Activated T-cell treated with anti-CD3 and anti-CD28 coated beads for 4 hours (primary cell): ENCODE results near the gene DNM2.
"Not testable (repeated sequence)": the region's sequence is repeated elsewhere in the genome, so short reads cannot be mapped to it uniquely, and the experiment has no call there.

Source experiments
- DNase-seq: peaks from one replicate; pipeline ENCODE4 v3.0.0-alpha.2; 2020

Gene DNM2

DNA sequence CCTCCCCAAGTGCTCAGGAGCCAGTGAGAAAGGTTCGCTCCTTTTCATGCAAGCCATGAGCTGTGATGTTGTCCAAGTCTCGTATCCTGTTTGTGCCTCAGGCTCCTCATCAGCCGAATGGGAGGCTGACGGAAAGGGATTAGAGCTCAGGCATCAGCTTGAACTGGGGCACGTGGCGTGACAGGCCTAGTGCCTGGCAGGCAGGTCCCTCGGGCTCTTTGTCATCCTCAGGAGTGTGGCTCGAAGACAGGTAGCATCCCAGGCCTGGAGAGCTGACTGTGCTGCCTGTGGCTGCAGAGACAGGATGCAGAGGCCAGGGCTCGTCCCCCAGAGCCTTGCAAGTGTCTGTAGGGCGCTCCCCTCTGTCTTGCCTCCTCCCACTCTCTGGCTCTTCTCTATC lies 38.5 kb downstream of the DNM2 start:
- no peak for DNase-seq

GRCh38 chr19:10756791-10757190 lies 38.9 kb downstream of the DNM2 start:
- DNase-seq, result no peak

GRCh38 chr19:10758050-10758449 lies 40.2 kb downstream of the DNM2 start:
- DNase-seq, result not testable (repeated sequence)

DNA sequence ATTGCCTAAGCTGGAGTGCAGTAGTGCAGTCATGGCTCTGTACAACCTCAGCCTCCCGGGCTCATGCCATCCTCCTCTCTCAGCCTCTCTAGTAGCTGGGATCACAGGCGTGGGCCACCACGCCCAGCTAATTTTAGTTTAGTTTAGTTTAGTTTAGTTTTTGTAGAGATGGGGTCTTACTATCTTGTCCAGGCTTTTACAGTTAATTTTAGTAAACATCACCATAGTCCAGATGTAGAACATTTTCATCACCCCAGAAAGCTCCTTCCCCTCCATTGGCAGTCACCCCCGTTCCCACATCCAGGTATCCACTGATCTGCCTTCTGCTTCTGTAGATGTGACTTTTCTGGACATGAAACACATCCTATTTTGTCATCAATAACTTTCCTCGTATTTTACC lies 41.1 kb downstream of the DNM2 start:
- DNase-seq, result no peak

- DNase-seq, result peak; percentile 11
Observed at GRCh38 chr19:10760273-10760944, 42.5 kb downstream of the DNM2 start.

- no peak for DNase-seq
Observed at GRCh38 chr19:10761443-10762250, 43.8 kb downstream of the DNM2 start.

GRCh38 chr19:10762656-10763055 lies 44.8 kb downstream of the DNM2 start:
- DNase-seq, result no peak

- DNase-seq, result no peak
Observed at GRCh38 chr19:10763411-10763810, 45.5 kb downstream of the DNM2 start.

GRCh38 chr19:10763828-10764339 lies 46.0 kb downstream of the DNM2 start:
- DNase-seq, result no peak

GRCh38 chr19:10764340-10764894 lies 46.5 kb downstream of the DNM2 start:
- DNase-seq, result no peak

- no peak for DNase-seq
Observed at GRCh38 chr19:10766049-10766623, 48.3 kb downstream of the DNM2 start.

DNA sequence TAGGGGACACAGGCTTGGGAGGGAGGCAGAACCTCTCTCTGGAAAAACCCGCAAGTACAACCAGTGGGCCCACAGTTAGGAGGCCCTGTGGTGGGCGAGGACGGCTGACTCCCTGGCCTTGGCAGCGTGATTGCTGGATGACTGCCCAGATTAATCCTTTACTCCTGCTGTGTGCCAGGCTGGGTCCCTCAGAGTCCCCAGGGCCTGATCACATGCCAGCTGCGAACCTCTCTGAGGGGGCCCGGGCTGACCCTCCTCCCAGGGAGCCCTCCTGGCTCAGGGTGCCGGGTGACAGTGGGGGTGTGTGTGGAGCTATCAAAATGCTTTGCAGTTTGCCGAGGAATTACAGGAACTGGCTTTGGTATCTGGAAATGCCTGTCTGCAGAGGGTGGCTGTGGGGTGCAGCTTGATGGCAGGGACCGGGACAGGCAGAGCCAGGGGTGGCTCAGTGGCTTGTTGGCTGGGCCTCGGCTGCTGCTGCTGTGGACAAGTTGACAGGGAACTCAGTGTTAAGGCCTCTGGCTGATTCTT lies 48.9 kb downstream of the DNM2 start:
- no peak for DNase-seq

DNA sequence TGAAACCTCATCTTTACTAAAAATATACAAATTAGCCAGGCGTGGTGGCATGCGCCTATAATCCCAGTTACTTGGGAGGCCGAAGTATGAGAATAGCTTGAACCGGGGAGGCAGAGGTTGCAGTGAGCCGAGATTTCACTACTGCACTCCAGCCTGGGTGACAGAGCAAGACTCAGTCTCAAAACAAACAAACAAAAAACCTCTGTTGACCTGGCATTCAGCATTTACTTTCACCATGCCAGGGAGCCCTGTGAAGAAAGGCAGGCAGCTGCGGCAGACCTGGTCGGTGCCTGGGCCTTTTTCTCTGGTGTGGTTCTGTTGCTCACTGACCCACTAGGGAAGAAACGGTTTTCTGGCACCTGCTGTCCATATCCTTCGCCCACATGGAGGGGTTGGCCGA lies 49.8 kb downstream of the DNM2 start:
- no peak for DNase-seq

GRCh38 chr19:10768369-10768768 lies 50.5 kb downstream of the DNM2 start:
- DNase-seq, result no peak

GRCh38 chr19:10768936-10769335 lies 51.1 kb downstream of the DNM2 start:
- no peak for DNase-seq

DNA sequence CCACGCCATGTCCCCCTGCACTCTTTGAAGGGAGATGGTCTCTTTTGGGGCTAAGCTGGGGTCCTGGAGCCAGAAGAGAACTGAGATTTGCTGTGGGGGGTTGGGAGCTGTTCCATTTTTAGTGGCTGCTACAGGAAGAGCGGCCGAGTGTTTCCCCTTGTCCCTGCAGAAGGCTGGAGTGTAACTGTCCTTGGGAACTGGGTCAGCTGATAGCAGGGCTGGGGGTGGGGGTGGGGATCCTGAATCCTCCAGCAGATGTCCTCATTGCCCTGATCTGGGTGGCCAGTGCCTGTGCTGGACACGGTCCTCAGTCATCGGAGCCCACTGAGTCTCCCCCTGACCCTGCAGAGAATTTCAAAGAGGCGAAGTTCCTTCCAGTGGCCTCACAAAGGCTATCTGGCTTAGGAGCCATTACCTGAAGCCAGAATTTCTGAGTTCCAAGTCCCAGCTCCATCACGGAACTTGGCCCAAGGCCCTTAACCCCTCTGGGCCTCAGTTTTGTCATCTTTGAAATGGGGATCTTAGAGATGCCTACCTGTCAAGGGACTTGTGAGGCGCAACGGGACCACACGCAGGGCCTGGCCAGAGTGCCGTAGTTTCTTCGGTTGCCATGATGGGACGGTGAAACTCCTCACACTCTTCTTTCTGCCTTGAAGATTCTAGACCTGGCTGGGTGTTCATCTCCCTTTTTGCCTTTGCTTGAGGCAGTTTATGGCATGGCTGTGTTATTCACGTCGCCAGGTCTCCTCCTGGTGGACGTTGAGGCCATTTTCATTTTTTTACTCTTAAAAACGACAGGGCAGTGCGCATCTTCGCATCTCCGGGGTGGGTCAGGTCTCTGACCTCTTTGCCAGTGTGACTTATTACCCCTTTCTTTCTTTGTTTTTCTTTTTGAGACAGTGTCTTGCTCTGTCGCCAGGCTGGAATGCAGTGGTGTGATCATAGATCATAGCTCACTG lies 51.9 kb downstream of the DNM2 start:
- DNase-seq, result no peak

- no peak for DNase-seq
Observed at GRCh38 chr19:10773969-10774368, 56.1 kb downstream of the DNM2 start.

DNA sequence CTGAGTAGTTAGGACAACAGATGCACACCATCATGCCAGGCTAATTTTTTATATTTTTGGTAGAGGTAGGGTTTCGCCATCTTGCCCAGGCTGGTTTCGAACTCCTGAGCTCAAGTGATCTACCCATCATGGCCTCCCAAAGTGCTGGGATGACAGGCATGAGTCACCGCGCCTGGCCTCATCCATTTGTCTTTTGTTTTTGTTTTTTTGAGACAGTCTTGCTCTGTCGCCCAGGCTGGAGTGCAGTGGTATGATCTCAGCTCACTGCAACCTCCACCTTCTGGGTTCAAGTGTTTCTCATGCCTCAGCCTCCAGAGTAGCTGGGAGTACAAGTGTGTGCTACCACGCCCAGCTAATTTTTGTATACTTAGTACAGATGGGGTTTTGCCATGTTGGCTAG lies 57.0 kb downstream of the DNM2 start:
- DNase-seq, result no peak

DNA sequence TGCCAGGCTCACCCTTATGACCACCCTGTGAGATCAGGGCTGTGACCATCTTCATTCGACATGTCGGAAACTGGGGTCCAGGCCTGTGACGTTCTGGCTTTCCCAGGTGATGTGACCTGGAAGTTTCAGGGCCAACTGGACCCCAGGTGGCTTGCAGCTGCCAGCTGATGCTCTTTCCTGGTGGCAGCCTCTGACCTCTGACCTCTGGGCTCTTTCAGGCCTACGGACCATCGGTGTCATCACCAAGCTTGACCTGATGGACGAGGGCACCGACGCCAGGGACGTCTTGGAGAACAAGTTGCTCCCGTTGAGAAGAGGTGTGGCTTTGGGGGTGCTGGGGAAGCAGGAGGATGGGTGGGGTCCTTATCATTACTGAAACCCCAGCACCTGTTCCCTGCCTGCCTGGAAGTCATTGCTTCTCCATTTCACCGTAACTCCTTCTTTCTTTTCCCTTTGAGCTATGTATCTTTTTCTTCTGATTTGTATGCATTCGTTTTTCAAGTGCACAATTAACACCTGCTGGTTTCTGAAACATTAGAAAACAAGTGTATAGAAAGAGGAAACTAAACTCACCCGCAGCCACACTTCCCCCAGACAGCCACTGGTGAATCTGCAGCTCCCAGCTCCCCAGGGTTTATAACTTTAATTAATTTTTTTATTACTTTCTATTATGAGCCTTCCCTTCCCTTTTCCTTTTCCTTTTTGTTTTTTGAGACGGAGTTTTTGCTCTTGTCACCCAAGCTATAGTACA lies 59.2 kb downstream of the DNM2 start:
- no peak for DNase-seq

- DNase-seq, result no peak
Observed at GRCh38 chr19:10780368-10780767, 62.5 kb downstream of the DNM2 start.

- no peak for DNase-seq
Observed at GRCh38 chr19:10782795-10783194, 64.9 kb downstream of the DNM2 start.
